Neural cell (in vitro differentiated cells): ENCODE results near the gene SLC24A3.

Experiments
- EP300 ChIP-seq: fragments of 450-650 bp; conservative IDR thresholded peaks from 2 replicates; pipeline ENCODE4 v1.6.1; 2014; ENCODE audit warnings: antibody characterized with exemption, mild to moderate bottlenecking, moderate library complexity; ENCODE audit not compliant: poor library complexity, severe bottlenecking
- POLR2AphosphoS5 ChIP-seq: IDR thresholded peaks from 2 replicates; pipeline ENCODE4 v1.6.1; 2012
- SMC3 ChIP-seq: fragments of 450-650 bp; conservative IDR thresholded peaks from 2 replicates; pipeline ENCODE4 v1.6.1; 2014; ENCODE audit warnings: antibody characterized with exemption, mild to moderate bottlenecking, moderate library complexity; ENCODE audit not compliant: poor library complexity
- TAF1 ChIP-seq: IDR thresholded peaks from 2 replicates; pipeline ENCODE4 v1.6.1; 2012; ENCODE audit warnings: low read depth
- TF ChIP-seq, protein P1 (sequence below): fragments of 450-650 bp; IDR thresholded peaks from 2 replicates; pipeline ENCODE4 v1.5.1; 2014; ENCODE audit warnings: antibody characterized with exemption, mild to moderate bottlenecking, moderate library complexity; ENCODE audit not compliant: poor library complexity, severe bottlenecking
- TF ChIP-seq, protein P2 (sequence below): IDR thresholded peaks from 2 replicates; pipeline ENCODE4 v1.6.1; 2012; ENCODE audit warnings: borderline replicate concordance

DNA sequence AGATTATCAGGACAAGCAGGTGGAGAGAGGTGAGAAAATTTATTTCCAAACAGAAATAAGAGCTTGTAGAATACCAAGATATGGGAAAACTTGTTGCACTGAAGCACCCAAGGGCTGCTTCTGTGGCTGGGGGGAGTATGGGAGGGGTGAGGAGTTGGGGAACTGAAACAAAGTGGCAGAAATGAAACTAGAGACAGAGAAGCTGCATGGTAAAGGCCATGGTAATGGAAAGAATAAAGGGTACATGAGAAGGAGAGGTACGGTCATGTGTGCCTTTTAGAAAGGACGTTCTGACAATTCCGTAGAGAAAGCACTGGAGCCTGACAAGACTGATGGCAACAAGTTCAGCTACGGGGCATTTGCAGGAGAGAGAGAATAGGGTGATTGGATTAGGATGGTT is 494.0 kb downstream of the SLC24A3 start:
- TF ChIP-seq SMC3, result no peak
- TF ChIP-seq, protein P1, sequence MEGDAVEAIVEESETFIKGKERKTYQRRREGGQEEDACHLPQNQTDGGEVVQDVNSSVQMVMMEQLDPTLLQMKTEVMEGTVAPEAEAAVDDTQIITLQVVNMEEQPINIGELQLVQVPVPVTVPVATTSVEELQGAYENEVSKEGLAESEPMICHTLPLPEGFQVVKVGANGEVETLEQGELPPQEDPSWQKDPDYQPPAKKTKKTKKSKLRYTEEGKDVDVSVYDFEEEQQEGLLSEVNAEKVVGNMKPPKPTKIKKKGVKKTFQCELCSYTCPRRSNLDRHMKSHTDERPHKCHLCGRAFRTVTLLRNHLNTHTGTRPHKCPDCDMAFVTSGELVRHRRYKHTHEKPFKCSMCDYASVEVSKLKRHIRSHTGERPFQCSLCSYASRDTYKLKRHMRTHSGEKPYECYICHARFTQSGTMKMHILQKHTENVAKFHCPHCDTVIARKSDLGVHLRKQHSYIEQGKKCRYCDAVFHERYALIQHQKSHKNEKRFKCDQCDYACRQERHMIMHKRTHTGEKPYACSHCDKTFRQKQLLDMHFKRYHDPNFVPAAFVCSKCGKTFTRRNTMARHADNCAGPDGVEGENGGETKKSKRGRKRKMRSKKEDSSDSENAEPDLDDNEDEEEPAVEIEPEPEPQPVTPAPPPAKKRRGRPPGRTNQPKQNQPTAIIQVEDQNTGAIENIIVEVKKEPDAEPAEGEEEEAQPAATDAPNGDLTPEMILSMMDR, result no peak
- TF ChIP-seq, protein P2, sequence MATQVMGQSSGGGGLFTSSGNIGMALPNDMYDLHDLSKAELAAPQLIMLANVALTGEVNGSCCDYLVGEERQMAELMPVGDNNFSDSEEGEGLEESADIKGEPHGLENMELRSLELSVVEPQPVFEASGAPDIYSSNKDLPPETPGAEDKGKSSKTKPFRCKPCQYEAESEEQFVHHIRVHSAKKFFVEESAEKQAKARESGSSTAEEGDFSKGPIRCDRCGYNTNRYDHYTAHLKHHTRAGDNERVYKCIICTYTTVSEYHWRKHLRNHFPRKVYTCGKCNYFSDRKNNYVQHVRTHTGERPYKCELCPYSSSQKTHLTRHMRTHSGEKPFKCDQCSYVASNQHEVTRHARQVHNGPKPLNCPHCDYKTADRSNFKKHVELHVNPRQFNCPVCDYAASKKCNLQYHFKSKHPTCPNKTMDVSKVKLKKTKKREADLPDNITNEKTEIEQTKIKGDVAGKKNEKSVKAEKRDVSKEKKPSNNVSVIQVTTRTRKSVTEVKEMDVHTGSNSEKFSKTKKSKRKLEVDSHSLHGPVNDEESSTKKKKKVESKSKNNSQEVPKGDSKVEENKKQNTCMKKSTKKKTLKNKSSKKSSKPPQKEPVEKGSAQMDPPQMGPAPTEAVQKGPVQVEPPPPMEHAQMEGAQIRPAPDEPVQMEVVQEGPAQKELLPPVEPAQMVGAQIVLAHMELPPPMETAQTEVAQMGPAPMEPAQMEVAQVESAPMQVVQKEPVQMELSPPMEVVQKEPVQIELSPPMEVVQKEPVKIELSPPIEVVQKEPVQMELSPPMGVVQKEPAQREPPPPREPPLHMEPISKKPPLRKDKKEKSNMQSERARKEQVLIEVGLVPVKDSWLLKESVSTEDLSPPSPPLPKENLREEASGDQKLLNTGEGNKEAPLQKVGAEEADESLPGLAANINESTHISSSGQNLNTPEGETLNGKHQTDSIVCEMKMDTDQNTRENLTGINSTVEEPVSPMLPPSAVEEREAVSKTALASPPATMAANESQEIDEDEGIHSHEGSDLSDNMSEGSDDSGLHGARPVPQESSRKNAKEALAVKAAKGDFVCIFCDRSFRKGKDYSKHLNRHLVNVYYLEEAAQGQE, result no peak
- TF ChIP-seq POLR2AphosphoS5, result no peak
- no peak for TF ChIP-seq EP300
- TF ChIP-seq TAF1, result no peak
